Stimulated activated CD4-positive, alpha-beta T cell treated with anti-CD3 and anti-CD28 coated beads, TNF-alpha, amount 100 ng/mL, for 24 hours (primary cell): Measurements from ENCODE around the gene ADK.
A peak's percentile ranks its signal among the peaks of the same experiment; 100 is the strongest.
"Not testable (repeated sequence)": the region's sequence is repeated elsewhere in the genome, so short reads cannot be mapped to it uniquely, and the experiment has no call there.

ENCODE experiments used
- DNase-seq, 3 experiments: peaks; one replicate each; pipeline ENCODE4 v3.0.0-alpha.2; 2020; ENCODE audit warnings: low read depth in 3 of 3

The ADK gene

GRCh38 chr10:74179111-74179710, 28.2 kb downstream of the ADK start:
- DNase-seq = no peak

- no peak for DNase-seq
Observed at GRCh38 chr10:74186678-74187077, 35.7 kb downstream of the ADK start.

- no peak for DNase-seq
Observed at GRCh38 chr10:74187237-74187636, 36.2 kb downstream of the ADK start.

GRCh38 chr10:74188617-74189016, 37.6 kb downstream of the ADK start:
- DNase-seq = not testable (repeated sequence)

GRCh38 chr10:74189999-74190421, 39.0 kb downstream of the ADK start:
- no peak for DNase-seq

GRCh38 chr10:74190494-74190893, 39.5 kb downstream of the ADK start:
- DNase-seq = no peak

GRCh38 chr10:74194545-74194944, 43.5 kb downstream of the ADK start:
- DNase-seq = no peak

- no peak for DNase-seq
Observed at GRCh38 chr10:74194999-74195398, 44.0 kb downstream of the ADK start.

- no peak for DNase-seq
Observed at GRCh38 chr10:74199315-74199714, 48.3 kb downstream of the ADK start.

- DNase-seq = no peak
Observed at GRCh38 chr10:74202356-74202755, 51.3 kb downstream of the ADK start.

GRCh38 chr10:74206746-74207145, 55.7 kb downstream of the ADK start:
- DNase-seq = no peak

GRCh38 chr10:74207691-74208480, 56.9 kb downstream of the ADK start:
- no peak for DNase-seq

- no peak for DNase-seq
Observed at GRCh38 chr10:74208997-74209396, 58.0 kb downstream of the ADK start.

- no peak for DNase-seq
Observed at GRCh38 chr10:74213019-74213418, 62.0 kb downstream of the ADK start.

GRCh38 chr10:74213571-74214162, 62.6 kb downstream of the ADK start:
- peak in 1 of 3 experiments; percentile 29 for DNase-seq

- not testable (repeated sequence) for DNase-seq
Observed at GRCh38 chr10:74217110-74217509, 66.1 kb downstream of the ADK start.

- not testable (repeated sequence) for DNase-seq
Observed at GRCh38 chr10:74222467-74222866, 71.4 kb downstream of the ADK start.

- no peak for DNase-seq
Observed at GRCh38 chr10:74223755-74224529, 72.9 kb downstream of the ADK start.

GRCh38 chr10:74227697-74228424, 76.8 kb downstream of the ADK start:
- no peak for DNase-seq

GRCh38 chr10:74231375-74231774, 80.4 kb downstream of the ADK start:
- DNase-seq = no peak

GRCh38 chr10:74233281-74233680, 82.3 kb downstream of the ADK start:
- DNase-seq = no peak

- no peak for DNase-seq
Observed at GRCh38 chr10:74234569-74234968, 83.5 kb downstream of the ADK start.
